ENCODE data around the gene ZBTB7C.
"Not testable (repeated sequence)": the region's sequence is repeated elsewhere in the genome, so short reads cannot be mapped to it uniquely, and the experiment has no call there.

The ZBTB7C gene

GRCh38 chr18:48294899-48295585 is 114.1 kb downstream of the ZBTB7C start:
- DNase-seq = no peak

GRCh38 chr18:48293954-48294898 is 115.0 kb downstream of the ZBTB7C start:
- DNase-seq = peak; percentile 48 to 56

GRCh38 chr18:48292782-48293424 is 116.3 kb downstream of the ZBTB7C start:
- DNase-seq = no peak

- no peak for DNase-seq
These were observed 117.0 kb downstream of the ZBTB7C start for GRCh38 chr18:48292229-48292628.

DNA sequence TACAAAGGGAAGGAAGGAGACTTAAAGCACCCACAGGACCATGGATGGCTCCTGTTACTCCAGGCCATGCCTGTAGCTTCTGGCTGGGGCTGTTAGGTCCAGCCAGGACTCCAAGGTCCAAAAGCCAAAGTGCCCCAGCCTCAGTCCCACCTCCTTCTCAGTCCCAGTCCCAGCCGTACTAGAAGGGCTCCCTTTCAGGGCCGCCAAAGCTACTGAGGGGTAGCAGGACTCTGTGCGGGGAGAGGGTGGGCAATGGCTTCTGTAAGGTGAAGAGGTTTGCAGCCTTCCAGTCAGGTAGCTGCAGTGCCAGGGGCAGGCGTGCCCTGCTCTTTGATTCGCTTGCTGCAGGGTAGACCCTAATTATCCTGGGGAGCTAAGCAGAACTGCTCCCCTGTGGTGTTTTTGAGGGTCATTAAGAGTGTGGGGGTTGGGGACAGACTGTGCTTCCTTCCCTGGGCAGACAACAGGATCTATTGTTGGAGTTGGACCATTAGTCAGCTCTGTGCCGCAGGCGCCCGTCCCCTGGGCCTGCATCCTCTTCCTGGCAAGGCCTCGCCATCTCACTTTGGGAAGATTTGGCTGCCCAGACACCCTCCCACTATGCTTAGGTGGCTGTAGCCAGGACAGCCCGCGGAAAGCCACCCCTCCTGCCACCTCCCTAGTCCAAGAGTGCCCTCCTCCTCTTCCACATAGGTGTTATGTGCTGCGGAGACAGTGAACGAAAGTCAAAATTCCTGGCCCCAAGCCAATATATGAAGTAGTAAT is 118.8 kb downstream of the ZBTB7C start:
- DNase-seq = no peak

GRCh38 chr18:48284743-48285142 is 124.4 kb downstream of the ZBTB7C start:
- DNase-seq = no peak

DNA sequence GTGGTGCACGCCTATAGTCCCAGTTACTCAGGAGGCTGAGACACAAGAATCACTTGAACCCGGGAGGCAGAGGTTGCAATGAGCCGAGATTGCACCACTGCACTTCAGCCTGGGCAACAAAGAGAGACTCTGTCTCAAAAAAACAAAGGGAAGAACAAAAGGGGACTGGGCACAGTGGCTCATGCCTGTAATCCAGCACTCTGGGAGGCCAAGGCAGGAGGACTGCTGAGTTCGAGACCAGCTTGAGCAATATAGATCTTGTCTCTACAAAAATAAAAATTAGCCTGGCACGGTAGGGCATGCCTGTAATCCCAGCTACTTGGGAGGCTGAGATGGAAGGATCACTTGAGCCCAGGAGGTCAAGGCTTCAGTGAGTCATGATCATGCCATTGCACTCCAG is 125.2 kb downstream of the ZBTB7C start:
- DNase-seq = not testable (repeated sequence)

GRCh38 chr18:48281460-48281859 is 127.7 kb downstream of the ZBTB7C start:
- not testable (repeated sequence) for DNase-seq

- DNase-seq = no peak
These were observed 129.9 kb downstream of the ZBTB7C start for GRCh38 chr18:48279312-48279711.

DNA sequence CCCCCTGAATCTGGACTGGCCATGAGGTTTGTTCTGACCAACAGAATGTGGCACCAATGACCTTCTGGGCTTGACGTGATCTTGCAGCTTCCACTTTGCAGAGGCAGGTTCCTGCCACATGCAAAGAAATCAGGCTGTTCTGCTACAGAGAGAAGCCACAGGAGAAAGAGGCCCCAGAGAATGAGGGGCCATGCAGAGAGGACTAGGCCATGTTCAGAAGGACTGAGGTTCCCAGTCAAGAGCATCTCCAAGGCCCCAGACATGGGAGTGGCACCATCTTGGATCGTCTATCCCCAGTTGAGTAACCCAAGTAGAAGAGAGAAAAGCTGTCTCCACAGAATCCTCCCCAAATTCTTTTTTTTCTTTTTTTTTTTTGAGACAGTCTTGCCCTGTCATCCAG is 131.1 kb downstream of the ZBTB7C start:
- no peak for DNase-seq

- DNase-seq = no peak
These were observed 134.9 kb downstream of the ZBTB7C start for GRCh38 chr18:48274301-48274700.

GRCh38 chr18:48270929-48271328 is 138.3 kb downstream of the ZBTB7C start:
- no peak for DNase-seq

GRCh38 chr18:48265328-48265727 is 143.9 kb downstream of the ZBTB7C start:
- no peak for DNase-seq

DNA sequence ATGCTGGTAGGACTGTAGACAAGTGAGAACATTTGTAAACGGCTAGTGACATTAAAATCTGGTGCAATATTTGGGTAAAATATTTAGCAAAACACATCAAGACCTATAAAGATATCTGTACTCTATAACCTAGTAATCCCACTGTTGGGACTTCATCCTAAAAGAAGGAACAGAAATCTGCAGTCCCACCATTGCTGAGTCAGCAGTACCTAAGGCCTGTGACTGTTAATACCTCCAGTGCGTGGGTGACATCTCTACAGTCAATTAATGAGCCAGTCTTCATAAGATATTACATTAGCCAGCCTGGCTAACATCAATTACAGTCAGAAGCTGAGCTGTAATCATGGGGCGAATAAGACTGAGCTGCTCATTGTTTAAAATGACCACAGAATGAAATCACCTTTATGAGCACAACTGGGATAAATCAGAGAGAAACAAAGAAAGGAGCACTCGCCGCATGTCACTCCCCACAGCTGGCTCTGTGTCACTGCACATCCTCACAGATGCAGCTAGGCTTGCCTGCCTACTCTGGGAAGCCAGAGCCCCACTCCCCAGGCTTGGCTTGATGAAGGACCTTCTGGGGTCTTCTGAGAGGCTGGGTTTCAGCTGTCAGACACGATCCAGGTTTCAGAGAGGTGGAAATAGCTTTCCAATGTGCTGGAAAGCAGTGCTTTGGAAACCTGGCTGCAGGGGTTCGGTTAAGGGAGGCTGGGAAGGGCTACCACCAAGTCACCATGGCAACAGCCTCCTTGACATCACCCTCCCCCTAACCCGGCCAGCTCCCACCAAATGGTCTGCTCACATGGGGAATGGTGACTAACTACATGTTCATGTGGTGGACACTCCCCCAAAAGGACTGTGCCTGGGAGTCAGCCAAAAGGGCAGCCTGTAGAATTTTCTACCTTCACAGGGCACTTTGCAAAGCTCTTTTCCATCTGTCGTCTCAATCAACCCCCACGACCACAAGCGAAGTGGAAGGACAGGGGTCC is 145.0 kb downstream of the ZBTB7C start:
- DNase-seq = no peak

- DNase-seq = no peak
These were observed 145.9 kb downstream of the ZBTB7C start for GRCh38 chr18:48263192-48263853.

DNA sequence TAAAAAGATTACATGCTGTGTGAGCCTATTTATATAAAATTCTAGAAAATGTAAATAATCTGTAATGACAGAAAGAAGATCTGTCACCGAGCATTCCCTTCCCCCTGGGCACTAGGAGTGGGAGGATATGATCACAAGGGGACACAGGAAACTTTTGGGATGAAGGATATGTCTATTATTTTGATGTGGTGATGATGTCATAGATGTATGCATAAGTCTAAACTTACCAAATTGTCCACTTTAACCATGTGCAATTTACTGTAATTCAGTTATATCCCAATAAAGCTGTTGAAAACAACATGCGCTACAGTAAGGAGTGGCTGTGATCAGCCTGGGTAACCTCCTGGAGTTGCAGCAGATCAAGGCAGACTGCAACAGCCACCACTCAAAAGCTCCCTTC is 148.9 kb downstream of the ZBTB7C start:
- DNase-seq = no peak

DNA sequence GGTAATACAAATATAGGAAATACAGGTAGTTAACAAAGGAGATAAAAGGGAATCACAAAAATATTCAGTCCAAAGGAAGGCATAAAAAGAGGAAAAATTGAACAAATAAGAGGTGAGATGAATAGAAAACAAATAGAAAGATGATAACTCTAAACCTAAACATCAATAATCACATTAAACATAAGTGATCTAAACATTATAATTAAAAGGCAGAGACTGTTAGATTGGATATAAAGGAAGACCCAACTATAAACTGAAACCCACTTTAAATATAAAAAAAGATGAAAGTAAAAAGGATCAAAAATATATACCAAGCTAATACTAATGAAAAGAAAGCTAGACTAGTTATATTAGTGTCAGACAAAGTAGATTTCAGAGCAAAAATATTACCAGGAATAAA is 152.3 kb downstream of the ZBTB7C start:
- no peak for DNase-seq

DNA sequence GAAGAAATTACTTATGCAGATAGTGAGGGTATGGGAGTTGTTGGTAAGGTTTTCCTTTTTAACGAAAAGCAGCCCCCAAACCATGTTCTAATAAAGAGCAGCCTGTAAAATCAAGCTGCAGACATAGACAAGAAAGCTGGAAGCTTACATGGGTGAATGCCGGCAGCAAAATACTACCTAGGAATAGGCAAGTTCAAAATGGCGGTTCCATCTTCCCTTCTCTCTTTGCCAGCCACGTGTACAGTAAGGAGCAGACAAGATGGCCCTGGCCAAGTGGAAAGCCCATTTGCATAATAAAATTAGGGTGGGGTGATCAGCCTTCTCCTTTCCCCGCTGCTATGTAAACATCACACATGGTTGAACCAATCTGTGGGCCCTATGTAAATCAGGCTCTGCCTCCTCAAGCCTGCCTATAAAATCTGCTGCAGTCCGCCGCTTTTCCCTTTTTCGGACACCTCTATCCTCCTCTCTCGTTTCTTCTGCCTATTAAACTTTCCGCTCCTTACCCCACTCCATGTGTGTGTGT is 155.0 kb downstream of the ZBTB7C start:
- no peak for DNase-seq

- no peak for DNase-seq
These were observed 156.7 kb downstream of the ZBTB7C start for GRCh38 chr18:48252525-48252924.

GRCh38 chr18:48250918-48251317 is 158.3 kb downstream of the ZBTB7C start:
- DNase-seq = no peak
